H9 (cell line): ENCODE results near the gene RBM42. TPM values are rescaled to one million over a fixed set of nuclear protein-coding genes. Genes with fewer than 3 reads are reported as not detected.

Source experiments
- DNase-seq: peaks from one replicate; pipeline ENCODE4 v3.0.0-alpha.2; 2017
- H2AFZ ChIP-seq: one replicate; pipeline ENCODE4 v1.6.1; 2013; ENCODE audit warnings: mild to moderate bottlenecking, low read length, control low read depth, moderate library complexity
- H2AK5ac ChIP-seq: 2 replicates; pipeline ENCODE4 v1.6.1; 2013; ENCODE audit warnings: low read length, control low read depth, mixed read lengths; ENCODE audit not compliant: insufficient read length
- H2BK120ac ChIP-seq: one replicate; pipeline ENCODE4 v1.6.1; 2013; ENCODE audit warnings: low read depth, mild to moderate bottlenecking, low read length, control low read depth, inconsistent platforms; ENCODE audit not compliant: poor library complexity, severe bottlenecking
- H2BK12ac ChIP-seq: 2 replicates; pipeline ENCODE4 v1.6.1; 2013; ENCODE audit warnings: low read length, control low read depth, mixed read lengths, low read depth; ENCODE audit not compliant: insufficient read length
- H2BK15ac ChIP-seq: 2 replicates; pipeline ENCODE4 v1.6.1; 2013; ENCODE audit warnings: low read depth, low read length, control low read depth
- H2BK20ac ChIP-seq: one replicate; pipeline ENCODE4 v1.6.1; 2013; ENCODE audit warnings: low read depth, mild to moderate bottlenecking, low read length, control low read depth, inconsistent platforms; ENCODE audit not compliant: poor library complexity, severe bottlenecking
- H2BK5ac ChIP-seq: 2 replicates; pipeline ENCODE4 v1.6.1; 2013; ENCODE audit warnings: low read length, control low read depth, mixed read lengths; ENCODE audit not compliant: insufficient read length
- H3K14ac ChIP-seq: 2 replicates; pipeline ENCODE4 v1.6.1; 2013; ENCODE audit warnings: low read length, control low read depth; ENCODE audit not compliant: insufficient read depth
- H3K18ac ChIP-seq: 2 replicates; pipeline ENCODE4 v1.6.1; 2013; ENCODE audit warnings: low read depth, mild to moderate bottlenecking, mixed read lengths, low read length, control low read depth; ENCODE audit not compliant: insufficient read length
- H3K23ac ChIP-seq: 2 replicates; pipeline ENCODE4 v1.6.1; 2013; ENCODE audit warnings: low read length, control low read depth, mixed read lengths, low read depth; ENCODE audit not compliant: insufficient read length
- H3K23me2 ChIP-seq: 2 replicates; pipeline ENCODE4 v1.6.1; 2013; ENCODE audit warnings: low read depth, mild to moderate bottlenecking, mixed read lengths, low read length, control low read depth; ENCODE audit not compliant: insufficient read length, poor library complexity, severe bottlenecking
- H3K27ac ChIP-seq: 2 replicates; pipeline ENCODE4 v1.5.1; 2013; ENCODE audit warnings: low read length, control low read depth, mixed read lengths, low read depth; ENCODE audit not compliant: insufficient read length
- H3K27me3 ChIP-seq: 2 replicates; pipeline ENCODE4 v1.6.1; 2013; ENCODE audit warnings: low read length, control low read depth, inconsistent platforms; ENCODE audit not compliant: insufficient read depth
- H3K4ac ChIP-seq: 2 replicates; pipeline ENCODE4 v1.6.1; 2013; ENCODE audit warnings: low read depth, mild to moderate bottlenecking, control low read depth, inconsistent platforms, low read length, moderate library complexity
- H3K4me1 ChIP-seq: 2 replicates; pipeline ENCODE4 v1.6.1; 2013; ENCODE audit warnings: low read length, control low read depth, inconsistent platforms; ENCODE audit not compliant: insufficient read depth
- H3K4me2 ChIP-seq: 2 replicates; pipeline ENCODE4 v1.6.1; 2013; ENCODE audit warnings: low read length, control low read depth, mixed read lengths; ENCODE audit not compliant: insufficient read length, insufficient read depth
- H3K56ac ChIP-seq: 2 replicates; pipeline ENCODE4 v1.6.1; 2013; ENCODE audit warnings: low read depth, mild to moderate bottlenecking, mixed read lengths, low read length, control low read depth; ENCODE audit not compliant: insufficient read length
- H3K79me1 ChIP-seq: 2 replicates; pipeline ENCODE4 v1.6.1; 2013; ENCODE audit warnings: low read depth, mild to moderate bottlenecking, moderate library complexity, low read length, control low read depth, inconsistent platforms; ENCODE audit not compliant: insufficient read depth, poor library complexity, severe bottlenecking
- H3K79me2 ChIP-seq: 2 replicates; pipeline ENCODE4 v1.6.1; 2013; ENCODE audit warnings: low read length, control low read depth, inconsistent platforms; ENCODE audit not compliant: insufficient read depth
- H3K9ac ChIP-seq: 2 replicates; pipeline ENCODE4 v1.6.1; 2013; ENCODE audit warnings: low read length, control low read depth, mixed read lengths; ENCODE audit not compliant: insufficient read length; ENCODE audit errors: extremely low read depth
- H3K9me3 ChIP-seq: one replicate; pipeline ENCODE4 v1.6.1; 2013; ENCODE audit warnings: low read depth, low read length, inconsistent platforms; ENCODE audit not compliant: control insufficient read depth
- H3T11ph ChIP-seq: one replicate; pipeline ENCODE4 v1.6.1; 2013; ENCODE audit warnings: mild to moderate bottlenecking, low read length, control low read depth, inconsistent platforms
- H4K20me1 ChIP-seq: one replicate; pipeline ENCODE4 v1.6.1; 2013; ENCODE audit not compliant: control insufficient read depth, insufficient read length, insufficient read depth
- H4K5ac ChIP-seq: 2 replicates; pipeline ENCODE4 v1.6.1; 2013; ENCODE audit warnings: low read depth, mild to moderate bottlenecking, mixed read lengths, low read length, control low read depth; ENCODE audit not compliant: insufficient read length
- H4K8ac ChIP-seq: replicated peaks from 2 replicates; pipeline ENCODE4 v1.6.1; 2013; ENCODE audit warnings: low read length, control low read depth, mixed read lengths, low read depth; ENCODE audit not compliant: insufficient read length
- H4K91ac ChIP-seq: 2 replicates; pipeline ENCODE4 v1.6.1; 2013; ENCODE audit warnings: low read depth, mild to moderate bottlenecking, moderate library complexity, mixed read lengths, low read length, control low read depth; ENCODE audit not compliant: insufficient read length
- H3K27ac Mint-ChIP-seq, 3 experiments: 2 replicates in 2 of 3; 3 replicates in 1 of 3; pipeline ENCODE4 v1.8.0; 2020 to 2021; ENCODE audit warnings: mixed read lengths in 3 of 3, mild to moderate bottlenecking in 1 of 3, moderate library complexity in 1 of 3
- H3K27me3 Mint-ChIP-seq: 2 replicates; pipeline ENCODE4 v1.8.0; 2021; ENCODE audit warnings: low read depth, mild to moderate bottlenecking, moderate library complexity, mixed read lengths
- H3K36me3 Mint-ChIP-seq, 3 experiments: 2 replicates in 2 of 3; 3 replicates in 1 of 3; pipeline ENCODE4 v1.8.0; 2020 to 2021; ENCODE audit warnings: low read depth in 3 of 3, mixed read lengths in 3 of 3; ENCODE audit not compliant: insufficient read depth in 1 of 3
- H3K4me1 Mint-ChIP-seq, 2 experiments: 2 replicates each; pipeline ENCODE4 v1.8.0; 2020; ENCODE audit warnings: mixed read lengths in 2 of 2
- H3K4me3 Mint-ChIP-seq, 2 experiments: 2 replicates in 1 of 2; 3 replicates in 1 of 2; pipeline ENCODE4 v1.8.0; 2020 to 2021; ENCODE audit warnings: mild to moderate bottlenecking in 2 of 2, mixed read lengths in 2 of 2, moderate library complexity in 1 of 2
- H3K9me3 Mint-ChIP-seq, 2 experiments: 2 replicates in 1 of 2; 3 replicates in 1 of 2; pipeline ENCODE4 v1.8.0; 2020; ENCODE audit warnings: mild to moderate bottlenecking in 2 of 2, mixed read lengths in 2 of 2, moderate library complexity in 1 of 2
- WGBS: extraction: QIAGEN DNeasy Blood & Tissue Kit; methylation state at CpG from one replicate; pipeline ENCODE4 v1.1.7; 2013; ENCODE audit warnings: missing lambda C conversion rate, low lambda C conversion rate, mixed read lengths; ENCODE audit not compliant: insufficient read length; ENCODE audit errors: extremely low coverage; 5-methylcytosine and 5-hydroxymethylcytosine counted together
- total RNA-seq: library from RNA; stranded (reverse); gene quantifications from 2 replicates; pipeline ENCODE4 v1.2.1, GENCODE V29; 2021
- TF ChIP-seq, protein P1 (sequence below): fragments of 200-600 bp; sonication (generic); conservative IDR thresholded peaks from 3 replicates; pipeline ENCODE4 v1.8.0; 2021; ENCODE audit warnings: antibody characterized with exemption, mild to moderate bottlenecking

The RBM42 gene
- total RNA-seq, 1 experiment from 2014 or later, result 83.3 TPM

DNA sequence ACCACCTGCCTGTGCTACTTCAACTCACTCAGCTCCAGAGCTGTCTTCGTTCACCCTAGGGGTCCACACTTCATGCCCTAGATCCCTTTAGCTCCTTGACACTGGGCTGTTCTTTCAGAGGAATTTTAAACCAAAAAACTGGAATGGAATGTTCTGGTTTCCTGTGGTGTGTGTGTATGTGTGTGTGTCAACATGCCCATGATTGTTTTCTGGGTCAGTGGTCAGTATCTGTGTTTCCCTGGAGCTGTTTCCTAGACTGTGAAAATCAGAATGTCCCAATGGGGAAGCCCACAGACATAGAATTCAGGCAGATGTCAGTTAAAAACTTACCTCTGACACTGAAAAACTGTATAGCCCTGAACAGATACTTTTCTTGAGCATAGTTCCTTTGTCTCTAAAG, 41.5 kb upstream of the RBM42 start:
- H4K91ac ChIP-seq, result no peak overlapping the region
- TF ChIP-seq, protein P1, sequence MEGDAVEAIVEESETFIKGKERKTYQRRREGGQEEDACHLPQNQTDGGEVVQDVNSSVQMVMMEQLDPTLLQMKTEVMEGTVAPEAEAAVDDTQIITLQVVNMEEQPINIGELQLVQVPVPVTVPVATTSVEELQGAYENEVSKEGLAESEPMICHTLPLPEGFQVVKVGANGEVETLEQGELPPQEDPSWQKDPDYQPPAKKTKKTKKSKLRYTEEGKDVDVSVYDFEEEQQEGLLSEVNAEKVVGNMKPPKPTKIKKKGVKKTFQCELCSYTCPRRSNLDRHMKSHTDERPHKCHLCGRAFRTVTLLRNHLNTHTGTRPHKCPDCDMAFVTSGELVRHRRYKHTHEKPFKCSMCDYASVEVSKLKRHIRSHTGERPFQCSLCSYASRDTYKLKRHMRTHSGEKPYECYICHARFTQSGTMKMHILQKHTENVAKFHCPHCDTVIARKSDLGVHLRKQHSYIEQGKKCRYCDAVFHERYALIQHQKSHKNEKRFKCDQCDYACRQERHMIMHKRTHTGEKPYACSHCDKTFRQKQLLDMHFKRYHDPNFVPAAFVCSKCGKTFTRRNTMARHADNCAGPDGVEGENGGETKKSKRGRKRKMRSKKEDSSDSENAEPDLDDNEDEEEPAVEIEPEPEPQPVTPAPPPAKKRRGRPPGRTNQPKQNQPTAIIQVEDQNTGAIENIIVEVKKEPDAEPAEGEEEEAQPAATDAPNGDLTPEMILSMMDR, result no peak
- no peak overlapping the region for H2BK12ac ChIP-seq
- H3K4me2 ChIP-seq, result no peak overlapping the region
- no peak overlapping the region for H4K5ac ChIP-seq
- Mint-ChIP-seq H3K36me3 (no peaks in the 10 kb centered on the region), H3K4me1 (peaks cover 2% of the 10 kb centered on the region in 2 experiments; a peak in 2 of 4 replicates), H3K9me3 (no peaks in the 10 kb centered on the region; a peak in 1 of 5 replicates), H3K4me3 (no peak overlapping the region), H3K27ac (no peak overlapping the region), H3K27me3 (peaks cover 53% of the 10 kb centered on the region)
- H2BK120ac ChIP-seq, result no peak overlapping the region
- no peak overlapping the region for H3K4ac ChIP-seq
- no peak overlapping the region for H4K8ac ChIP-seq
- H3K23ac ChIP-seq, result no peak overlapping the region
- H3K56ac ChIP-seq, result no peak overlapping the region
- no peak overlapping the region for H3K9ac ChIP-seq
- no peaks in the 10 kb centered on the region for H3K4me1 ChIP-seq
- H3K23me2 ChIP-seq, result no peaks in the 10 kb centered on the region
- H2AK5ac ChIP-seq, result no peak overlapping the region
- H2BK5ac ChIP-seq, result no peak overlapping the region
- H3K79me1 ChIP-seq, result no peaks in the 10 kb centered on the region
- H3K14ac ChIP-seq, result no peak overlapping the region
- H2BK15ac ChIP-seq, result no peak overlapping the region
- no peaks in the 10 kb centered on the region for H3K9me3 ChIP-seq
- H3K79me2 ChIP-seq, result no peaks in the 10 kb centered on the region
- WGBS, result no CpG with 5 or more reads among the region's 1 CpG
- H2AFZ ChIP-seq, result no peak overlapping the region
- no peaks in the 10 kb centered on the region for H4K20me1 ChIP-seq
- no peak overlapping the region for H3K18ac ChIP-seq
- no peak overlapping the region for H3K27ac ChIP-seq
- no peak for DNase-seq
- no peak overlapping the region for H2BK20ac ChIP-seq
- H3K27me3 ChIP-seq, result no peaks in the 10 kb centered on the region; the same call in 1 of the 2 replicates
- H3T11ph ChIP-seq, result no peak overlapping the region
